H9 (cell line): ENCODE results near the gene SLC25A15. TPM values are rescaled to one million over a fixed set of nuclear protein-coding genes. Genes with fewer than 3 reads are reported as not detected.
"Not testable (repeated sequence)": the region's sequence is repeated elsewhere in the genome, so short reads cannot be mapped to it uniquely, and the experiment has no call there.

Experiments
- DNase-seq: peaks from one replicate; pipeline ENCODE4 v3.0.0-alpha.2; 2017
- H2AFZ ChIP-seq: one replicate; pipeline ENCODE4 v1.6.1; 2013; ENCODE audit warnings: mild to moderate bottlenecking, low read length, control low read depth, moderate library complexity
- H2AK5ac ChIP-seq: 2 replicates; pipeline ENCODE4 v1.6.1; 2013; ENCODE audit warnings: low read length, control low read depth, mixed read lengths; ENCODE audit not compliant: insufficient read length
- H2BK120ac ChIP-seq: one replicate; pipeline ENCODE4 v1.6.1; 2013; ENCODE audit warnings: low read depth, mild to moderate bottlenecking, low read length, control low read depth, inconsistent platforms; ENCODE audit not compliant: poor library complexity, severe bottlenecking
- H2BK12ac ChIP-seq: 2 replicates; pipeline ENCODE4 v1.6.1; 2013; ENCODE audit warnings: low read length, control low read depth, mixed read lengths, low read depth; ENCODE audit not compliant: insufficient read length
- H2BK15ac ChIP-seq: 2 replicates; pipeline ENCODE4 v1.6.1; 2013; ENCODE audit warnings: low read depth, low read length, control low read depth
- H2BK20ac ChIP-seq: one replicate; pipeline ENCODE4 v1.6.1; 2013; ENCODE audit warnings: low read depth, mild to moderate bottlenecking, low read length, control low read depth, inconsistent platforms; ENCODE audit not compliant: poor library complexity, severe bottlenecking
- H2BK5ac ChIP-seq: 2 replicates; pipeline ENCODE4 v1.6.1; 2013; ENCODE audit warnings: low read length, control low read depth, mixed read lengths; ENCODE audit not compliant: insufficient read length
- H3K14ac ChIP-seq: 2 replicates; pipeline ENCODE4 v1.6.1; 2013; ENCODE audit warnings: low read length, control low read depth; ENCODE audit not compliant: insufficient read depth
- H3K18ac ChIP-seq: 2 replicates; pipeline ENCODE4 v1.6.1; 2013; ENCODE audit warnings: low read depth, mild to moderate bottlenecking, mixed read lengths, low read length, control low read depth; ENCODE audit not compliant: insufficient read length
- H3K23ac ChIP-seq: 2 replicates; pipeline ENCODE4 v1.6.1; 2013; ENCODE audit warnings: low read length, control low read depth, mixed read lengths, low read depth; ENCODE audit not compliant: insufficient read length
- H3K23me2 ChIP-seq: 2 replicates; pipeline ENCODE4 v1.6.1; 2013; ENCODE audit warnings: low read depth, mild to moderate bottlenecking, mixed read lengths, low read length, control low read depth; ENCODE audit not compliant: insufficient read length, poor library complexity, severe bottlenecking
- H3K27ac ChIP-seq: 2 replicates; pipeline ENCODE4 v1.5.1; 2013; ENCODE audit warnings: low read length, control low read depth, mixed read lengths, low read depth; ENCODE audit not compliant: insufficient read length
- H3K27me3 ChIP-seq: 2 replicates; pipeline ENCODE4 v1.6.1; 2013; ENCODE audit warnings: low read length, control low read depth, inconsistent platforms; ENCODE audit not compliant: insufficient read depth
- H3K4ac ChIP-seq: 2 replicates; pipeline ENCODE4 v1.6.1; 2013; ENCODE audit warnings: low read depth, mild to moderate bottlenecking, control low read depth, inconsistent platforms, low read length, moderate library complexity
- H3K4me1 ChIP-seq: 2 replicates; pipeline ENCODE4 v1.6.1; 2013; ENCODE audit warnings: low read length, control low read depth, inconsistent platforms; ENCODE audit not compliant: insufficient read depth
- H3K4me2 ChIP-seq: 2 replicates; pipeline ENCODE4 v1.6.1; 2013; ENCODE audit warnings: low read length, control low read depth, mixed read lengths; ENCODE audit not compliant: insufficient read length, insufficient read depth
- H3K56ac ChIP-seq: 2 replicates; pipeline ENCODE4 v1.6.1; 2013; ENCODE audit warnings: low read depth, mild to moderate bottlenecking, mixed read lengths, low read length, control low read depth; ENCODE audit not compliant: insufficient read length
- H3K79me1 ChIP-seq: 2 replicates; pipeline ENCODE4 v1.6.1; 2013; ENCODE audit warnings: low read depth, mild to moderate bottlenecking, moderate library complexity, low read length, control low read depth, inconsistent platforms; ENCODE audit not compliant: insufficient read depth, poor library complexity, severe bottlenecking
- H3K79me2 ChIP-seq: 2 replicates; pipeline ENCODE4 v1.6.1; 2013; ENCODE audit warnings: low read length, control low read depth, inconsistent platforms; ENCODE audit not compliant: insufficient read depth
- H3K9ac ChIP-seq: 2 replicates; pipeline ENCODE4 v1.6.1; 2013; ENCODE audit warnings: low read length, control low read depth, mixed read lengths; ENCODE audit not compliant: insufficient read length; ENCODE audit errors: extremely low read depth
- H3K9me3 ChIP-seq: one replicate; pipeline ENCODE4 v1.6.1; 2013; ENCODE audit warnings: low read depth, low read length, inconsistent platforms; ENCODE audit not compliant: control insufficient read depth
- H3T11ph ChIP-seq: one replicate; pipeline ENCODE4 v1.6.1; 2013; ENCODE audit warnings: mild to moderate bottlenecking, low read length, control low read depth, inconsistent platforms
- H4K20me1 ChIP-seq: one replicate; pipeline ENCODE4 v1.6.1; 2013; ENCODE audit not compliant: control insufficient read depth, insufficient read length, insufficient read depth
- H4K5ac ChIP-seq: 2 replicates; pipeline ENCODE4 v1.6.1; 2013; ENCODE audit warnings: low read depth, mild to moderate bottlenecking, mixed read lengths, low read length, control low read depth; ENCODE audit not compliant: insufficient read length
- H4K8ac ChIP-seq: replicated peaks from 2 replicates; pipeline ENCODE4 v1.6.1; 2013; ENCODE audit warnings: low read length, control low read depth, mixed read lengths, low read depth; ENCODE audit not compliant: insufficient read length
- H4K91ac ChIP-seq: 2 replicates; pipeline ENCODE4 v1.6.1; 2013; ENCODE audit warnings: low read depth, mild to moderate bottlenecking, moderate library complexity, mixed read lengths, low read length, control low read depth; ENCODE audit not compliant: insufficient read length
- H3K27ac Mint-ChIP-seq, 3 experiments: 2 replicates in 2 of 3; 3 replicates in 1 of 3; pipeline ENCODE4 v1.8.0; 2020 to 2021; ENCODE audit warnings: mixed read lengths in 3 of 3, mild to moderate bottlenecking in 1 of 3, moderate library complexity in 1 of 3
- H3K27me3 Mint-ChIP-seq: 2 replicates; pipeline ENCODE4 v1.8.0; 2021; ENCODE audit warnings: low read depth, mild to moderate bottlenecking, moderate library complexity, mixed read lengths
- H3K36me3 Mint-ChIP-seq, 3 experiments: 2 replicates in 2 of 3; 3 replicates in 1 of 3; pipeline ENCODE4 v1.8.0; 2020 to 2021; ENCODE audit warnings: low read depth in 3 of 3, mixed read lengths in 3 of 3; ENCODE audit not compliant: insufficient read depth in 1 of 3
- H3K4me1 Mint-ChIP-seq, 2 experiments: 2 replicates each; pipeline ENCODE4 v1.8.0; 2020; ENCODE audit warnings: mixed read lengths in 2 of 2
- H3K4me3 Mint-ChIP-seq, 2 experiments: 2 replicates in 1 of 2; 3 replicates in 1 of 2; pipeline ENCODE4 v1.8.0; 2020 to 2021; ENCODE audit warnings: mild to moderate bottlenecking in 2 of 2, mixed read lengths in 2 of 2, moderate library complexity in 1 of 2
- H3K9me3 Mint-ChIP-seq, 2 experiments: 2 replicates in 1 of 2; 3 replicates in 1 of 2; pipeline ENCODE4 v1.8.0; 2020; ENCODE audit warnings: mild to moderate bottlenecking in 2 of 2, mixed read lengths in 2 of 2, moderate library complexity in 1 of 2
- WGBS: extraction: QIAGEN DNeasy Blood & Tissue Kit; methylation state at CpG from one replicate; pipeline ENCODE4 v1.1.7; 2013; ENCODE audit warnings: missing lambda C conversion rate, low lambda C conversion rate, mixed read lengths; ENCODE audit not compliant: insufficient read length; ENCODE audit errors: extremely low coverage; 5-methylcytosine and 5-hydroxymethylcytosine counted together
- microRNA-seq: library from miRNA; unstranded; fragments of <30 nt; microRNA quantifications from one replicate; pipeline ENCODE4, GENCODE V29; 2020; ENCODE audit warnings: borderline microRNAs expressed
- total RNA-seq: library from RNA; stranded (reverse); gene quantifications from 2 replicates; pipeline ENCODE4 v1.2.1, GENCODE V29; 2021

The SLC25A15 gene
- total RNA-seq, 1 experiment from 2014 or later = 21.1 TPM

- not testable (repeated sequence) for H2BK15ac ChIP-seq, H4K5ac ChIP-seq, H3K9ac ChIP-seq, H3K23me2 ChIP-seq, H3K4me1 Mint-ChIP-seq, H3K9me3 ChIP-seq, DNase-seq, H3K27me3 Mint-ChIP-seq, H3K27ac ChIP-seq, H3T11ph ChIP-seq, H2BK20ac ChIP-seq, H3K23ac ChIP-seq, H3K4ac ChIP-seq, H3K36me3 Mint-ChIP-seq, H3K79me1 ChIP-seq, H2AK5ac ChIP-seq, H3K56ac ChIP-seq, H3K79me2 ChIP-seq, H3K27ac Mint-ChIP-seq, H2BK120ac ChIP-seq, H3K9me3 Mint-ChIP-seq, H2BK5ac ChIP-seq, H3K14ac ChIP-seq, H4K91ac ChIP-seq, H2BK12ac ChIP-seq, H4K20me1 ChIP-seq, H4K8ac ChIP-seq, H3K27me3 ChIP-seq, H3K4me3 Mint-ChIP-seq, H2AFZ ChIP-seq, H3K4me2 ChIP-seq, H3K4me1 ChIP-seq, H3K18ac ChIP-seq
- no CpG with 5 or more reads among the region's 2 CpGs for WGBS
Measured at GRCh38 chr13:40840955-40841354, 51.5 kb downstream of the SLC25A15 start.

Small RNA genes lying within 50 kb of the gene (microRNA-seq; reads per million reads assigned to microRNA genes)
- gene MIR621 = not detected

Other genes starting within 250 kb of the SLC25A15 start
- 43.5 and 44.6 TPM in 2 replicates for gene FOXO1, start 123.0 kb upstream of the SLC25A15 start, total RNA-seq
- 27.3 and 29.6 TPM in 2 replicates for gene MRPS31, start 18.4 kb upstream of the SLC25A15 start, total RNA-seq
- gene ELF1, start 229.7 kb downstream of the SLC25A15 start, total RNA-seq = 14.8 and 15.5 TPM in 2 replicates